K562 (cell line): Measurements from ENCODE around the gene SUCLG1. TPM values are rescaled to one million over a fixed set of nuclear protein-coding genes. Genes with fewer than 3 reads are reported as not detected.
A peak's percentile ranks its signal among the peaks of the same experiment; 100 is the strongest.

Source experiments
- ARID1B ChIP-seq: fragments of 450-650 bp; IDR thresholded peaks from 2 replicates; pipeline ENCODE4 v1.6.1; 2016; ENCODE audit warnings: antibody characterized with exemption, mild to moderate bottlenecking, inconsistent platforms
- CBX1 ChIP-seq: sonication (generic); IDR thresholded peaks from 2 replicates; pipeline ENCODE4 v1.6.1; 2016; ENCODE audit warnings: antibody characterized with exemption, low read depth, mild to moderate bottlenecking
- HNRNPH1 ChIP-seq: fragments of 200-400 bp; formaldehyde crosslinking; optimal IDR thresholded peaks from 2 replicates; pipeline ENCODE3; 2017; ENCODE audit warnings: low read depth, mild to moderate bottlenecking, low read length, moderate library complexity
- HSF4 ChIP-seq: fragments of 250-450 bp; sonication (Bioruptor Pico); IDR thresholded peaks from 2 replicates; pipeline ENCODE4 v2.1.2; 2022; ENCODE audit warnings: mild to moderate bottlenecking, moderate library complexity, borderline replicate concordance
- KDM2B ChIP-seq: fragments of 250-450 bp; sonication (Bioruptor Pico); IDR thresholded peaks from 2 replicates; pipeline ENCODE4 v1.8.0; 2021; ENCODE audit warnings: mild to moderate bottlenecking, moderate library complexity
- MCM2 ChIP-seq: fragments of 450-650 bp; IDR thresholded peaks from 2 replicates; pipeline ENCODE4 v1.6.1; 2017; ENCODE audit warnings: low read depth, mild to moderate bottlenecking
- NELFE ChIP-seq: IDR thresholded peaks from 2 replicates; pipeline ENCODE4 v1.6.1; 2011; ENCODE audit warnings: mild to moderate bottlenecking; ENCODE audit not compliant: insufficient read depth, insufficient read length
- NFYB ChIP-seq: IDR thresholded peaks from 2 replicates; pipeline ENCODE4 v1.6.1; 2011; ENCODE audit warnings: mild to moderate bottlenecking, moderate library complexity; ENCODE audit not compliant: insufficient read length; ENCODE audit errors: extremely low read depth
- NR4A1 ChIP-seq, 2 experiments: fragments of 250-450 bp in 1 of 2; fragments of 450-650 bp in 1 of 2; sonication (Bioruptor Pico) in 1 of 2; IDR thresholded peaks; 2 replicates each; pipeline versions ENCODE4 v1.4.0 to v1.6.1; 2016 to 2020; ENCODE audit warnings: mild to moderate bottlenecking in 2 of 2, missing compliant biosample characterization in 1 of 2, missing genetic modification characterization in 1 of 2, moderate library complexity in 1 of 2
- RNF219 ChIP-seq: fragments of 250-450 bp; sonication (Bioruptor Pico); IDR thresholded peaks from 2 replicates; pipeline ENCODE4 v1.5.0; 2022; ENCODE audit warnings: mild to moderate bottlenecking
- SMAD2 ChIP-seq: fragments of 150-350 bp; IDR thresholded peaks from 2 replicates; pipeline ENCODE4 v1.6.1; 2014; ENCODE audit warnings: low read depth, mild to moderate bottlenecking, low read length
- TAF1 ChIP-seq: IDR thresholded peaks from 2 replicates; pipeline ENCODE4 v1.6.1; 2011; ENCODE audit warnings: mild to moderate bottlenecking, low read length, moderate library complexity; ENCODE audit not compliant: insufficient read depth, control insufficient read depth, severe bottlenecking; ENCODE audit errors: extremely low read depth
- TRIM28 ChIP-seq: fragments of 450-650 bp; IDR thresholded peaks from 2 replicates; pipeline ENCODE4 v1.6.1; 2017
- ZBTB1 ChIP-seq: sonication (generic); formaldehyde crosslinking; IDR thresholded peaks from 2 replicates; pipeline ENCODE4 v1.8.1; 2023; ENCODE audit warnings: missing genetic modification reagents, low read depth, mild to moderate bottlenecking, borderline replicate concordance
- ZNF212 ChIP-seq: fragments of 450-650 bp; formaldehyde crosslinking; IDR thresholded peaks from 2 replicates; pipeline ENCODE4 v1.4.0; 2020; ENCODE audit warnings: mild to moderate bottlenecking
- ZNF263 ChIP-seq: sonication (generic); formaldehyde crosslinking; IDR thresholded peaks from 2 replicates; pipeline ENCODE4 v1.8.0; 2022; ENCODE audit warnings: mild to moderate bottlenecking, missing genetic modification reagents, borderline replicate concordance
- ZNF408 ChIP-seq: fragments of 250-450 bp; sonication (Bioruptor Pico); IDR thresholded peaks from 2 replicates; pipeline ENCODE4 v1.4.0; 2020; ENCODE audit warnings: low read depth, mild to moderate bottlenecking, moderate library complexity
- ZNF766 ChIP-seq: fragments of 200-800 bp; sonication (Bioruptor generic); conservative IDR thresholded peaks from 2 replicates; pipeline ENCODE4 v1.6.1; 2016; ENCODE audit warnings: missing genetic modification characterization, missing compliant biosample characterization
- polyA plus RNA-seq, 8 experiments: library from polyadenylated mRNA; depleted of rRNA in 4 of 8; stranded (reverse) in 5 of 8; unstranded in 3 of 8; fragments of >200 nt; fragmentation: Nextera tagmentation in 2 of 8; fragmentation: Illumina TruSeq in 1 of 8; extraction: Ambion mirVana in 2 of 8; extraction: Trizol in 1 of 8; gene quantifications; 2 replicates each; pipeline versions ENCODE4 v1.2.1 to v1.2.3, GENCODE V29; 2011 to 2014; ENCODE audit warnings: inconsistent platforms in 1 of 8, missing spikeins in 1 of 8
- total RNA-seq, 7 experiments: library from RNA; depleted of rRNA in 6 of 7; stranded (reverse); fragments of >200 nt in 6 of 7; fragmentation: Illumina TruSeq in 2 of 7; extraction: Trizol in 2 of 7; gene quantifications; 2 replicates each; pipeline versions ENCODE4 v1.2.1 to v1.2.3, GENCODE V29; 2011 to 2021; ENCODE audit warnings: low replicate concordance in 1 of 7
- TF ChIP-seq, protein P1 (sequence below): fragments of 250-450 bp; sonication (Bioruptor Pico); IDR thresholded peaks from 2 replicates; pipeline ENCODE4 v1.4.0; 2020; ENCODE audit warnings: mild to moderate bottlenecking, moderate library complexity
- TF ChIP-seq, protein P2 (sequence below): fragments of 450-650 bp; formaldehyde crosslinking; IDR thresholded peaks from 2 replicates; pipeline ENCODE4 v1.4.0; 2020; ENCODE audit warnings: mild to moderate bottlenecking, mixed read lengths

The SUCLG1 gene
- total and polyA plus RNA-seq, 9 of the 15 experiments (the other 6 are each of a cell fraction or from before 2014, with no cell fraction given) = 90.5 to 325 (median 115) TPM

GRCh38 chr2:84459018-84459943 lies at the start of gene SUCLG1 (continued):
- TF ChIP-seq ARID1B = no peak
- no peak for TF ChIP-seq NR4A1 (CRISPR knock-in tag; IDR thresholded peaks at IDR 0.05)
- TF ChIP-seq NR4A1 (tag; IDR thresholded peaks at IDR 0.05) = peak; percentile 64; the same call in 1 of the 2 replicates
- TF ChIP-seq HNRNPH1 = no peak
- 0 out of 2 replicates have a peak, but pooled peaks have one; percentile 25 for TF ChIP-seq CBX1
- no peak for TF ChIP-seq NFYB
- TF ChIP-seq MCM2 = no peak
- peak; percentile 69 for TF ChIP-seq TAF1
- peak; percentile 27; the same call in 1 of the 2 replicates for TF ChIP-seq ZBTB1 (CRISPR knock-in tag)
- TF ChIP-seq ZNF408 (CRISPR knock-in tag) = no peak
- no peak for TF ChIP-seq SMAD2
- no peak for TF ChIP-seq ZNF263 (CRISPR knock-in tag)
- TF ChIP-seq, protein P1, sequence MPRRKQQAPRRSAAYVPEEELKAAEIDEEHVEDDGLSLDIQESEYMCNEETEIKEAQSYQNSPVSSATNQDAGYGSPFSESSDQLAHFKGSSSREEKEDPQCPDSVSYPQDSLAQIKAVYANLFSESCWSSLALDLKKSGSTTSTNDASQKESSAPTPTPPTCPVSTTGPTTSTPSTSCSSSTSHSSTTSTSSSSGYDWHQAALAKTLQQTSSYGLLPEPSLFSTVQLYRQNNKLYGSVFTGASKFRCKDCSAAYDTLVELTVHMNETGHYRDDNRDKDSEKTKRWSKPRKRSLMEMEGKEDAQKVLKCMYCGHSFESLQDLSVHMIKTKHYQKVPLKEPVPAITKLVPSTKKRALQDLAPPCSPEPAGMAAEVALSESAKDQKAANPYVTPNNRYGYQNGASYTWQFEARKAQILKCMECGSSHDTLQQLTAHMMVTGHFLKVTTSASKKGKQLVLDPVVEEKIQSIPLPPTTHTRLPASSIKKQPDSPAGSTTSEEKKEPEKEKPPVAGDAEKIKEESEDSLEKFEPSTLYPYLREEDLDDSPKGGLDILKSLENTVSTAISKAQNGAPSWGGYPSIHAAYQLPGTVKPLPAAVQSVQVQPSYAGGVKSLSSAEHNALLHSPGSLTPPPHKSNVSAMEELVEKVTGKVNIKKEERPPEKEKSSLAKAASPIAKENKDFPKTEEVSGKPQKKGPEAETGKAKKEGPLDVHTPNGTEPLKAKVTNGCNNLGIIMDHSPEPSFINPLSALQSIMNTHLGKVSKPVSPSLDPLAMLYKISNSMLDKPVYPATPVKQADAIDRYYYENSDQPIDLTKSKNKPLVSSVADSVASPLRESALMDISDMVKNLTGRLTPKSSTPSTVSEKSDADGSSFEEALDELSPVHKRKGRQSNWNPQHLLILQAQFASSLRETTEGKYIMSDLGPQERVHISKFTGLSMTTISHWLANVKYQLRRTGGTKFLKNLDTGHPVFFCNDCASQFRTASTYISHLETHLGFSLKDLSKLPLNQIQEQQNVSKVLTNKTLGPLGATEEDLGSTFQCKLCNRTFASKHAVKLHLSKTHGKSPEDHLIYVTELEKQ (CRISPR knock-in tag) = no peak
- no peak for TF ChIP-seq ZNF212 (CRISPR knock-in tag)
- TF ChIP-seq KDM2B (CRISPR knock-in tag) = no peak
- peak; percentile 66 for TF ChIP-seq ZNF766 (CRISPR knock-in tag)
- no peak for TF ChIP-seq RNF219 (CRISPR knock-in tag)
- TF ChIP-seq, protein P2, sequence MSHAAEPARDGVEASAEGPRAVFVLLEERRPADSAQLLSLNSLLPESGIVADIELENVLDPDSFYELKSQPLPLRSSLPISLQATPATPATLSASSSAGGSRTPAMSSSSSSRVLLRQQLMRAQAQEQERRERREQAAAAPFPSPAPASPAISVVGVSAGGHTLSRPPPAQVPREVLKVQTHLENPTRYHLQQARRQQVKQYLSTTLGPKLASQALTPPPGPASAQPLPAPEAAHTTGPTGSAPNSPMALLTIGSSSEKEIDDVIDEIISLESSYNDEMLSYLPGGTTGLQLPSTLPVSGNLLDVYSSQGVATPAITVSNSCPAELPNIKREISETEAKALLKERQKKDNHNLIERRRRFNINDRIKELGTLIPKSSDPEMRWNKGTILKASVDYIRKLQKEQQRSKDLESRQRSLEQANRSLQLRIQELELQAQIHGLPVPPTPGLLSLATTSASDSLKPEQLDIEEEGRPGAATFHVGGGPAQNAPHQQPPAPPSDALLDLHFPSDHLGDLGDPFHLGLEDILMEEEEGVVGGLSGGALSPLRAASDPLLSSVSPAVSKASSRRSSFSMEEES (CRISPR knock-in tag) = no peak
- no peak for TF ChIP-seq HSF4 (CRISPR knock-in tag)
- TF ChIP-seq TRIM28 = no peak
- no peak for TF ChIP-seq NELFE
